ENCODE results near the gene PDE3B. TPM values are rescaled to one million over a fixed set of nuclear protein-coding genes. Genes with fewer than 3 reads are reported as not detected.

The PDE3B gene
- total RNA-seq, 1 experiment from 2014 or later = 26.0 TPM

- peak; percentile 64 to 69 for DNase-seq
- Histone ChIP-seq H3K27me3 (no peaks in the 10 kb centered on the region), H3K4me3 (no peak overlapping the region), H3K9me3 (replicated peaks) (0 out of 2 replicates have a peak, but pooled peaks cover 5% of the 10 kb centered on the region), H3K36me3 (no peaks in the 10 kb centered on the region), H3K4me1 (peaks cover 3% of the 10 kb centered on the region), H3K27ac (no peak overlapping the region)
Observed at GRCh38 chr11:14812757-14813156, 169.2 kb downstream of the PDE3B start.

DNA sequence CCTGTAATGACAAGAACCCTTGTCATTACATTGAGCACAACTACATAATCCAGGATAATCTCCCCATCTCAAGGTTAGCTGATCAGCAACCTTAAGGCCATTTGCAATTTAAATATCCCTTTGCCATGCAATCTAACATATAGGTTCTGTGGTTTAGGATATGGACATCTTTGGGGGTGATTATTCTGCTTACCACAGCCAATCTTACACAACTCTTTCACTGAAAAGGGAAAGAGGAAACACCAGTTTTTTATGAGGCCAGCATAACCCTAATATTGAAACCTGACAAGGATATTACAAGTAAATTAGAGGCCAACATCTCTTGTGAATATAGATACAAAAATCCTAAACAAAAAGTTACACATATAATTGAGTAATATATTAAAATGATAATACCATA, 169.9 kb downstream of the PDE3B start:
- Histone ChIP-seq H3K27ac (no peak overlapping the region), H3K4me1 (peaks cover 3% of the 10 kb centered on the region), H3K9me3 (replicated peaks) (0 out of 2 replicates have a peak, but pooled peaks cover 5% of the 10 kb centered on the region), H3K36me3 (no peaks in the 10 kb centered on the region), H3K27me3 (no peaks in the 10 kb centered on the region), H3K4me3 (no peak overlapping the region)
- no peak for DNase-seq

DNA sequence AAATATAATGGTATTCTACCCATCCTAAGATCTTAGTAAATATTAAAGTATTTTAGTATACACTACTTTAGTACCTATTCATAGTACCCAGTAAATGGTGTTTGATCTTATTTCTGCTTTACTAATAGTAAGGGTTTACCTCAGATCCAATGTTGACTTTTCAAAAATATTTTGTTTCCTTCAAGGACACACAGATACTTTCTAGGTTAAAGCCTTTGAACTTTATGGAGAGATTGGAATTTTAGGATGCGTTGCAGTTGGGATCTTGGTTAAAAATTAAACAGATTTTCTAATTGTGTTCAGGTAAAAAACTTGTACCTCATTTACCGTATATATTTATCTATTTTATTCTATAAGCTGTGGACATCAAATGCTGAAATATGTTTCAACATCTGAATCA, 175.2 kb downstream of the PDE3B start:
- no peaks in the 10 kb centered on the region for H3K27me3 ChIP-seq
- H3K9me3 ChIP-seq (replicated peaks) = no peaks in the 10 kb centered on the region
- no peak overlapping the region for H3K27ac ChIP-seq
- no peaks in the 10 kb centered on the region for H3K4me1 ChIP-seq
- H3K36me3 ChIP-seq = peaks cover 3% of the 10 kb centered on the region; the same call in 1 of the 2 replicates
- DNase-seq = no peak
- H3K4me3 ChIP-seq = no peak overlapping the region

DNA sequence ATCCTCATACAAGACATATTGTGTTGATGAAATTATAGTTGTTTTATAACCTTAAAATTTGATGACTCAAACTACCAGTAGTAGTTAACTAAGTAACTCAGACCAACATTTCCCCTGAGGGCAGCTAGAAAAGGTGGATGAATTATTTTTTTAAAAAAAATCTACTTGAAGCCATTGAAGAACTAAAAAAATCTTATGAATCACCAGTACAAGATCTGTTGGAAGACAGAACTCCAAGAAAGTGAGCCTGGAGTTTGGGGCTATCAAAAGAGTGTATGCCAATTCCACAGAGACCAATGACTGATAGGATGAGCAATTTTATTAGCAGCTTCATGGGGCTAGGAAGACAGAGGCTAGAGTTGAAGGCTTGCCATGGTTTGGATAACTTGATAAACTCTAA, 176.0 kb downstream of the PDE3B start:
- no peaks in the 10 kb centered on the region for H3K4me1 ChIP-seq
- DNase-seq = no peak
- no peak overlapping the region for H3K27ac ChIP-seq
- peaks cover 3% of the 10 kb centered on the region; the same call in 1 of the 2 replicates for H3K36me3 ChIP-seq
- H3K9me3 ChIP-seq (replicated peaks) = no peaks in the 10 kb centered on the region
- H3K4me3 ChIP-seq = no peak overlapping the region
- H3K27me3 ChIP-seq = no peaks in the 10 kb centered on the region

- H3K27ac ChIP-seq = no peak overlapping the region
- no peaks in the 10 kb centered on the region for H3K27me3 ChIP-seq
- H3K36me3 ChIP-seq = peaks cover 3% of the 10 kb centered on the region; the same call in 1 of the 2 replicates
- H3K4me3 ChIP-seq = no peak overlapping the region
- H3K9me3 ChIP-seq (replicated peaks) = no peaks in the 10 kb centered on the region
- peak in 1 of 2 experiments; percentile 17 for DNase-seq
- no peaks in the 10 kb centered on the region for H3K4me1 ChIP-seq
Observed at GRCh38 chr11:14821031-14821430, 177.4 kb downstream of the PDE3B start.

DNA sequence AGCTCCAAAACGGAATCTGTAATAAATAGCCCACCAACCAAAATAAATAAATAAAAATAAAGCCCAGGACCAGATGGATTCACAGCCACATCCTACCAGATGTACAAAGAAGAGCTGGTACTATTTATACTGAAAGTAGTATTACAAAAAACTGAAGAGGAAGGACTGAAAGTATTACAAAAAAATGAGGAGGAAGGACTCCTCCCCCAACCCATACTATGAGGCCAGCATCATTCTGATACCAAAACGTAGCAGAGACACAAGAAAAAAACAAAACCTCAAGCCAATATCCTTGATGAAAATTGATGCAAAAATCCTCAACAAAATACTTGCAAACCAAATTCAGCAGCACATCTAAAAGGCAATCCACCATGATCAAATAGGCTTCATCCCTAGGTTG, 183.0 kb downstream of the PDE3B start:
- no peaks in the 10 kb centered on the region for H3K4me1 ChIP-seq
- no peaks in the 10 kb centered on the region for H3K9me3 ChIP-seq (replicated peaks)
- H3K36me3 ChIP-seq = peaks cover 3% of the 10 kb centered on the region; the same call in 1 of the 2 replicates
- H3K27ac ChIP-seq = no peak overlapping the region
- H3K4me3 ChIP-seq = no peak overlapping the region
- no peaks in the 10 kb centered on the region for H3K27me3 ChIP-seq
- DNase-seq = no peak

DNA sequence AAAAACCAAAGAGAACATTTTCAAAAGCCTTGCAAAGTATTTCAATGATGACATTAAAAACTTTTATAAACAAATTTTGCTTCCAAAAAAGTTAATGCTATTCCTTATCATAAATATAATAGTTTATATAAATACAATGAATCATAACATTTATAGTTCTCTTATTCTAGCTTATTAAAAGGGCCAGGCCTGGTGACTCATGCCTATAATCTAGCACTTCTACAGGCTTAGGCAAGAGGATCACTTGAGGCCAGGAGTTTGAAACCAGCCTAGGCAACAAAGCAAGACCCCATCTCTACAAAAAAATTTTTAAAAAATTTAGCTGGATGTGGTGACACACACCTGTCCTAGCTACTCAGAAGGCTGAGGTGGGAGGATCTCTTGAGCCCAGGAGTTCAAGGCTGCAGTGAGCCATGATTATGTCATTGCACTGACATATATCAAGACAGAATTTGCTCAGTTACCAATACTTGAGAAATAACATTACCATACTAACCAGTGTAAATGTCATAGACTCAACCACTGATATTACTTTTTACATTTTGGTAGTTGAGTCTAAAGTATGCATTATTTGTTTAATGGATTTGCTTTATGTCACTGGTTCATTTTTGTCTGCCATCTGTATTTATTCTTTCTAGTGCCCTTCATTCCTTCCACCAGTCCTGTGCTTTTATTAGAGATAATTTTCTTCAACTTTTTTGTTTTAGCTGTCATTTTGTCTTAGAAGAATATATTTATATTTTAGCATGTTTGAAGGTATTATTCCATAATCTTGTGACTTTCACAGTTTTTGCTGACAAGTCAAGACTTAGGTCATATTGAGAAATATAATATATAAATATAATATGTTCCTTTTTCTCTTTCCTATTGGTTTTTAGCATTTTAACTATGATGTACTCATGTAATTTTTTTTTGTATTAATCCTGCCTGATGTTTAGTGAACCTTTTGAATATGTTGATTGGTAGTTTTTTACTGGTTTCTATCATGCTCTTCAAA, 192.2 kb downstream of the PDE3B start:
- no peaks in the 10 kb centered on the region for H3K27me3 ChIP-seq
- no peak overlapping the region for H3K4me3 ChIP-seq
- no peaks in the 10 kb centered on the region for H3K9me3 ChIP-seq (replicated peaks)
- H3K4me1 ChIP-seq = no peaks in the 10 kb centered on the region
- no peak overlapping the region for H3K27ac ChIP-seq
- DNase-seq = no peak
- no peaks in the 10 kb centered on the region for H3K36me3 ChIP-seq

GRCh38 chr11:14842002-14842401, 198.4 kb downstream of the PDE3B start:
- Histone ChIP-seq H3K36me3 (peaks cover 10% of the 10 kb centered on the region), H3K4me3 (no peak overlapping the region), H3K4me1 (no peaks in the 10 kb centered on the region), H3K27me3 (no peaks in the 10 kb centered on the region), H3K9me3 (replicated peaks) (no peaks in the 10 kb centered on the region; the same call in 1 of the 2 replicates), H3K27ac (no peak overlapping the region)
- no peak for DNase-seq

DNA sequence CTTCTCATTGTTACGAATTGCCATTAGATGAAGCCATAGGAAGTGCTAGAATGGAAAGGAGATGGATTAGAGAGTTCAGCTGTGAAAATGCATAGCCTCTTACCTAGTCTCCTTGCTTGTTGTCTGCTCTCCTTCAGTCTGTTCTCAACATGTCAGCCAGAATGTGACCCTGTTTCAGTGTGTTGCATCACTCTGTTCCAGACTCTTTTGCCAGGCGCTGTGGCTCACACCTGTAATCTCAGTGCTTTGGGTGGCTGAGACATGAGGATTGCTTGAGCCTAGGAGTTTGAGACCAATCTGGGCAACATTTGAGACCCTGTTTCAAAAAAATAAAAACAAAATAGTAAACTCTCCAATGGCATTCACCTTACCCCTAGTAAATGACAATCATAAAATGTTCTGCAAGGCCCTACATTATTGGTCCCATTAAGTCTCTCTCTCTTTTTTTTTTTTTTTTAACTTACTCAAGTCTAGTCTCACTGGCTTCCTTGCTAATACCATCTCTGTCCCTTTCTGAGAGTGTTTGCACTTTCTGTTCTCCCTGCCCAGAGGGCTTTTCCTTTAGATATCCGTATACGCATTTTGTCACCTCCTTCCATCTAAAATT, 209.1 kb downstream of the PDE3B start:
- DNase-seq = no peak
- Histone ChIP-seq H3K4me3 (no peak overlapping the region), H3K27me3 (no peaks in the 10 kb centered on the region), H3K27ac (no peak overlapping the region), H3K9me3 (replicated peaks) (peaks cover 3% of the 10 kb centered on the region; the same call in 1 of the 2 replicates), H3K4me1 (no peaks in the 10 kb centered on the region), H3K36me3 (0 out of 2 replicates have a peak, but pooled peaks cover 2% of the 10 kb centered on the region)

GRCh38 chr11:14854057-14854456, 210.5 kb downstream of the PDE3B start:
- Histone ChIP-seq H3K36me3 (0 out of 2 replicates have a peak, but pooled peaks cover 2% of the 10 kb centered on the region), H3K9me3 (replicated peaks) (peaks cover 3% of the 10 kb centered on the region; the same call in 1 of the 2 replicates), H3K27me3 (no peaks in the 10 kb centered on the region), H3K4me3 (no peak overlapping the region), H3K27ac (no peak overlapping the region), H3K4me1 (no peaks in the 10 kb centered on the region)
- no peak for DNase-seq

DNA sequence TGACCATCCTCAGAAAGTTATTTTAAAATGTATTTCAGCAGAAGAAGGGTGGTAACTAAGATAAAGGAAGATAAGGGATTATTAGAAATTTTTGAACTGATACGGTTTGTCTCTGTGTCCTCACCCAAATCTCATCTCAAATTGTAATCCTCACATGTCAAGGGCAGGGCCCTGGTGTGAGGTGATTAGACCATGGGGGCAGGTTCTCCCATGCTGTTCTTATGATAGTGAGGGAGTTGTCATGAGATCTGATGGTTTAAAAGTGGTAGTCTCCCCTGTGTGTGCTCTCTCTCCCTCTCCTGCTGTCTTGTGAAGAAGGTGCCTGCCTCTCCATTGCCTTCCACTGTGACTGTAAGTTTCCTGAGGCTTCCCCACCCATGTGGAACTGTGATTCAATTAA, 212.3 kb downstream of the PDE3B start:
- 0 out of 2 replicates have a peak, but pooled peaks cover 2% of the 10 kb centered on the region for H3K36me3 ChIP-seq
- no peak for DNase-seq
- H3K4me1 ChIP-seq = no peaks in the 10 kb centered on the region
- no peak overlapping the region for H3K4me3 ChIP-seq
- H3K27me3 ChIP-seq = no peaks in the 10 kb centered on the region
- H3K9me3 ChIP-seq (replicated peaks) = no peaks in the 10 kb centered on the region
- no peak overlapping the region for H3K27ac ChIP-seq

GRCh38 chr11:14857621-14858020, 214.0 kb downstream of the PDE3B start:
- DNase-seq = no peak
- Histone ChIP-seq H3K27me3 (no peaks in the 10 kb centered on the region), H3K9me3 (replicated peaks) (no peaks in the 10 kb centered on the region), H3K36me3 (0 out of 2 replicates have a peak, but pooled peaks cover 2% of the 10 kb centered on the region), H3K4me3 (no peak overlapping the region), H3K27ac (no peak overlapping the region), H3K4me1 (no peaks in the 10 kb centered on the region)

GRCh38 chr11:14858404-14858803, 214.8 kb downstream of the PDE3B start:
- no peaks in the 10 kb centered on the region for H3K4me1 ChIP-seq
- H3K27me3 ChIP-seq = no peaks in the 10 kb centered on the region
- H3K27ac ChIP-seq = no peak overlapping the region
- H3K36me3 ChIP-seq = peaks cover 6% of the 10 kb centered on the region; the same call in 1 of the 2 replicates
- no peak for DNase-seq
- H3K4me3 ChIP-seq = no peak overlapping the region
- 0 out of 2 replicates have a peak, but pooled peaks cover 2% of the 10 kb centered on the region for H3K9me3 ChIP-seq (replicated peaks)

DNA sequence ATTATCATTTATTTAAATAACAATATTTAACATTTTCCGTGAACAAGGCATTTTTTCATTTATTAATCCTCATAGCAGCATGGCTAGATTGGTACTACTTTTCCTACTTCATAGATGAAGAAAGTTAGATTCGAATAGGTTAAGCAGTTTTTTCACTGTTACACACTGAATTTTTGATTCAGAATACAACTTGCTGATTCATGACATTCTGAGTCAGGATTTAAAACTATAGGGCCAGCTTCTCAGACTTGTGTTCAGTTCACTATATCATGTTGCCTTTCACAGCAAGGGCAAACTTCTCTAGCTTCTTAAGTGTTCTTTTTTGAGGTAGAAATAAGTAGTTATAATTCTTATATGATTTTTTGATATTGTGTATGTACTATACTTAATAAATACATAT, 216.9 kb downstream of the PDE3B start:
- Histone ChIP-seq H3K4me1 (no peaks in the 10 kb centered on the region), H3K27me3 (no peaks in the 10 kb centered on the region), H3K36me3 (peaks cover 4% of the 10 kb centered on the region; the same call in 1 of the 2 replicates), H3K27ac (no peak overlapping the region), H3K9me3 (replicated peaks) (0 out of 2 replicates have a peak, but pooled peaks cover 2% of the 10 kb centered on the region), H3K4me3 (no peak overlapping the region)
- no peak for DNase-seq

DNA sequence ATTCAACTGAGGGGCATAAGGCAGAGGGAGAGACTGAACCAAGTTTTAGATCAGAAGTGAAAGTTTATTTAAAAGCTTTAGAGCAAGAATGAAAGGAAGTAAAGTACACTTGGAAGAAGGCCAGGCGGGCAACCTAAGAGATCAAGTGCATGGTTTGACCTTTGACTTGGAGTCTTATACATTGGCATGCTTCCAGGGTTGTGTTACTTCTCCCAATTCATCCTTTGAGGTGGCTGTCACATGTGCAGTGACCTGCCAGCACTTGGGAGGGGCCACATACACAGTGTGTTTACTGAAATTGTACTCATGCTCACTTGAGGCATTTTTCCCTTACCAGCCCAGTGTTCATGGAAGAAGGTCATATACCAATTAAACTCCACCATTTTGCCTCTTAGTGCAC, 218.1 kb downstream of the PDE3B start:
- Histone ChIP-seq H3K4me3 (no peak overlapping the region), H3K36me3 (peaks cover 4% of the 10 kb centered on the region; the same call in 1 of the 2 replicates), H3K27ac (no peak overlapping the region), H3K4me1 (no peaks in the 10 kb centered on the region), H3K27me3 (no peaks in the 10 kb centered on the region), H3K9me3 (replicated peaks) (0 out of 2 replicates have a peak, but pooled peaks cover 2% of the 10 kb centered on the region)
- DNase-seq = peak in 1 of 2 experiments; percentile 8
